ENCODE measurements around the gene ABR.
"Not testable (repeated sequence)": the region's sequence is repeated elsewhere in the genome, so short reads cannot be mapped to it uniquely, and the experiment has no call there.

ABR gene

GRCh38 chr17:1089915-1090314 lies 89.9 kb downstream of the ABR start:
- no peak for DNase-seq

DNA sequence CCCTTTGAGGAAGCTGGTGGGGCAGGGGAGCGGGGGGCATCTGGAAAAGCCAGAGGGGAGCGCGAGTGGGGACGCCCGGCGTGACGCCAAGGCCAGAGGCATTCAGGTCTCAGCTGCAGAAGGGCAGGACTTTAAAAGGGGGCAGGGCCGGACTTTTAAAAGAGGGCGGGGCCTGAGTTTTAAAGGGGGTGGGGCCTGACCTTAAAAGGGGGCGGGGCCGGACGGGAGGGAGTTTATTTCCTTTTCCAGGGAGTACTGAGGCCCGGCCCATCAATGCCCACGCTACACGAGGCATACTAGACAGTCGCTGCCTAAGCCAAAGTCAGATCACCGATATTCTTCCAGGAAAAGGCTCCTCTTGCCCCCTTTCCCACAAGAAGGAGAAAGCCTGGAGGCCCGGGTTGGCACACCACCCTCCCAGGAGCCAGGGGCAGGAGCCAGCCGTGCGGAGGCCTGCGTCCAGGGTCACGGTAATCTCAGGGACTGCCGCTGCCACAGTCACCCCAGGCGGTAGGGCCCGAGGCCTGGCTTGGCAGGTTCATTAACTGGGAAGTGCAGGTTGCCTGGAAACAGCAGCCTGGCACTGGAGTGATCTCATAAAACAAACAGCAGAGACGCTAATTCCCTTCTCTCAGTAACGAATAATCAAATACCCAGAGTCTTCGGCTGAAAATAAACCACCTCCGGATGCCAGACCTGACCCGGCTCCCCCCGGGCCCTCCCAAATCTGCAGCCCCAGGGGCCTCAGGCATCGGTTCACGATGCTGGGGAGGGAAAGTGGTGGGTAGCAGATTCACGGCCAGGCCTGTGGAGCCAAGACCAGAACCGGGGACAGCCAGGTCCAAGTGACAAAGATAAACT lies 92.2 kb downstream of the ABR start:
- no peak for DNase-seq

DNA sequence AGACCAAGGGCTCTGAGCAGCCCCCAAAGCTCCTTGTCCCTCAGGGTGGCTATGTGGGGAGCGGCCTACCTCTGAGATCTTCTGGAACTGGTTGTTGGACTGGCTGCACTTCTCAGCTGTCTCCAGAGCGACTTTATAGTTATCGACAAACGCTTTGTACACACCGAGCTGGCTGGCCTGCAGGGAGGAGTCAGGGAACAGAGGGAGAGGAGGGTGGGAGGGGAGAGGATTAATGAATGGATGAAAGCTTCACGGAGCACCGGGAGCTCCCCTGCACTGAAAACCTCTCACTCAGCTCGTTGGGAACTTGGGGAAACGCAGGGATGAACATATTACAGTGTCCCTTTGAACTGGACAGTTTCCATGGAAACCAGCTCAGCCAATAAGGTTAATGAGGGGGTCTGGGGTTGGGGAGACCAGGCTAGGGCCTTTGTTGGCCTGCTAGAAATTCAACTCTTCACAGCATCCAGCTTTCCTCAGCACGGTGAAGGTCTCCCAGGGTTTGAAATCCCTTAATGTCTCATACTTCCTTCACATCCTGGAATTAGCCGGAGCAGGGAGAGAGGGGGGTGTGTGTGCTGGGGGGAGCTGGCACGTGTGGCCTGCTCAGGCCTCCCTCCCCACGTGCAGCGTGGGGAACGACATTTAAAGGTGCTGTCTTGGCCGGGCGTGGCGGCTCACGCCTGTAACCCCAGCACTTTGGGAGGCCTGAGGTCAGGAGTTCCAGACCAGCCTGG lies 96.2 kb downstream of the ABR start:
- no peak for DNase-seq

DNA sequence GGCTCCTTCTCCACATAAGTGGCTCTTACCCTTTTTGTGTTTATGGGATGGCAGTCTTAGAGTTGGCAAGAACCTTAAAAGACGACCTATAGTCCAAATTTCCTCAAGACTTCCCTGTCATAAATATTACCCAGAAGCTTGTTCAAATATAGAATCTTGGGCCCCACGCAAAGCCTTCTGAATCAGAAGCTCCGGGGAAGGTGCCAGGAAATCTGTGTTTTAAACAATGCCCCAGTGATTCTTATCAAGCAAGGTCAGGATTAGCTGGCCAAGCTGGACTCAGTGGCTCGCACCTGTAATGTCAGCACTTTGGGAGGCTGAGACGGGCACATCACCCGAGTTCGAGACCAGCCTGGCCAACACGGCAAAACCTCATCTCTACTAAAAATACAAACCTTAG lies 97.2 kb downstream of the ABR start:
- DNase-seq: no peak

- no peak for DNase-seq
Measured at GRCh38 chr17:1078831-1079561, 100.8 kb downstream of the ABR start.

DNA sequence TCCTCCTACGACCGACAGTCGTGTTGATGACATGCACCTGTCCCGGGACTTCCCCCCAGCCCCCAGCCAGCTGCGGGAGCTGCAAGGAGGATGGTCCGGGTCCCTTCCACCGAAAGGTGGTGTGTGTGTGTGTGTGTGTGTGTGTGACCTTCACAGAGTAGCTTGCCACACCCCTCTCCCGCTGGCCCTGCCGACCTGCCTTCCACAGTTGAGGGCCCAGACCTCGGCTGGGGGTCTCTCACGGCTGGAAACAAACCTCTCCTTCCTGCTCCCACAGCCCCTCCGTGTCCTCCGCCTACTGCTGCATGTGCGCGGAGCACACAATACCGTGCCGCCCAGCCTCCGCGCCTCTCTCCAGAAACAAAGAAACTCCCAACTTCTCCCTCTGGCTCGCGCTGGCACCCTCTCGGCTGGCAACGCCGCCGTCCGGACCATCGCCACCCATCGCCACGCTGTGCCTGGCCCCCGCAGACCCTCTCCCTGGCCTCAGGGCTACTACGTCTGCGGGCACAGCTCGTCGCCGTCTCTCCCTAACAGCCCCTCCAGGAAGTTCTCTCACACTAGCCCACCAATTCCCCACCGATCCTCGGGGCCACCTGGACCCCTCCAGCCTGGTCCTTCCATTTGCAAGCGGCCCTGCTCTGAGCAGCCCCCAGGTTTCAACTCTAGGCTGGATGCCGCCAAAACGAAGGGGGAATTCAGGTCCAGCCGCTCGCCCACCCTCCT lies 101.6 kb downstream of the ABR start:
- no peak for DNase-seq

DNA sequence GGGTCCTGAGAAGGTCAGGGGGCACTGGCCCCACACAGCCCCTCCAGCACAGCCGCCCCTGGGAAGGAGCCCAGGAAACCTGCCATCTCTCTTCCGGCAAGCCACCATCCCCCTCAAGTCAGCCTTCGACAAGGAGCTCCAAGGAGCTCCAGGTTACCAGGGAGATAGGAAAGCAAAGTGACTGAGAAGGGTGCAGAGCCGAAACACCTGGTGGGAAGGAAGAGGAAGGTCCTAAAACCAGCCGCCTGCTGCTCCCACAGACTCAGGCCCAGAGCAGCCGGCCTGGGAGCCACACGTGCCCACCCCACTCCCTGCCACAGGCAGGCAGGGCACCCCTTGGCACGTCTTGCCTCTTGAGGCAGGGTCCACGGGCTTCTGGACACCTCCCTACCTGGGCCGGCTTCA lies 102.2 kb downstream of the ABR start:
- DNase-seq: no peak

DNA sequence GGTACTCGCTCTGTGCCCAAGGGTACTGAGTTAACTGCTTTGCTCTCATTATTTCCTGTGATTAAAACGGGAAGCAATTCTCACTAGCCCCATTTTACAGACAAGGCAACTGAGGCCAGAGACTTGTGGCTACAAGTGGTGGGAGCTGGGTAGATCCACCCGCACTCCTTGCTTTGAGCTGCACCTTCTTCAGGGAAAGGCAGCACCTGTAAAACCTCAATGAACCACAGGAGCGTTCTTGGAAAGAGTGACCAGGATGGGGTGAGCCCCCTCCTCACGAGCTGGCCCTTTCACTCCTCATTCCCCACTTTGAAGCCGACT lies 102.8 kb downstream of the ABR start:
- no peak for DNase-seq

DNA sequence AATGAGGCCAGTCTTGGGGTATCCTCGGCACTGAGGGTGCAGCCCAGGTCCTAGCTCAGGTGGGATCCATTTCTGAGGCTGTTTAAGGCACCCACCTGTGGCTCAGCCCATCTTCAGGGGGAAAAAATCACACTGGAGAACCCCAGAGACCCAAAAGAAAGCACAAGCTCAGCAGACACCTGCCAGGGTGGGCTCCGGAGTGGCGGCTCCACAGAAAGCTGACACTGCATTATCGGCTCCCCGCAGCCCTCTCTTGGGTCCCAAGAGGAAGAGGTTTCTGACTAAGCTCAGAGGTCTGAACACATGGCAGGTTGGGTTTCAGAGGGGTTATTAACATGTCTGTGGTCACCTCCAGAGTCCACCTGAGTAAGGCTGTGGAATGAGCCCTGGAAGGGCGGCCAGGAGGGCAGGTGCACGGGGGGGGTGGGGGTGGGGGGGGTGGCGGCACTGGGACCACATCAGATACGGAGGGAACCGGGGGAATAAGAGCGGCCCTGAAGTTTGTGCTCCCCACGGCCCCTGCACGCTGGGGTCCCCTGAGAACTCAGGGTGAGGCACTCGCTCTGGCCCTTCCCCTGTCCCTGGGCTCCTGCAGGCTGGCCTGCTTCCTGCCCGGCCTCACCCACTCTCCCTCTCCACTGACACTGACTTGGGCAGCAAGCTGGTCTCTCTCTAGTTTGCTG lies 103.3 kb downstream of the ABR start:
- DNase-seq: no peak

DNA sequence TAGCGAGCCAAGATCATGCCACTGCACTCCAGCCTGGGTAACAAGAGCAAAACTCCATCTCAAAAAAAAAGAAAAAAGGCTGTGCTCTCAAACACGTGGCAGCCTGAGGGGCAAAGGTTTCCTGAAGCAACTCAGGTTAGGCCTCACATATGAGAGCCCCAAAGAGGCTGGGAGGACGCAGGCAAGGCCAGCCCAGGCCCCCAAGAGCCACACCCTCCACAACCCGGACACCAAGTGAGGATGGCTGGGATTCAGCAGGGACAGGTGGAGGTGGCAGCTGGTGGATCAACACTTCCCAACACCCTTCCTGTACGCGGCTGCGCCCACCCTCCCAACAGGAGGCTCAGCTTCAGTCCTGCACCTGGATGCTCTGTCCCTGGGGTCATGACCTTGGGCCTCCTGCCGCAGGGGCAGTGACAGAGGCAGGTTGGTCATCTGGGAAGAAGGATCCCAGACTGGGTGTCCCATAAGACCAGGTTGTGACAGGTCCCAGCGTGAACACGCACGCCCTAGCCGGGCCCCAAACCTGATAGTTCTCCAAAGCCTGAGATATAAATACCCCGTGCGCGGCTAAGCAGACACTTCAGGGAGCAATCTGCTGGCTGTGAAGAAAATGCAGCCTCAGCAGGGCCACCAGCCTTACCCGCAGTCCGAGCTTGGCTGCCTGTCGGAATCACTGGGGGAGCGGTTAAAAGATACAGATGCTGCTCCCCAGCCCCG lies 104.7 kb downstream of the ABR start:
- no peak for DNase-seq

DNA sequence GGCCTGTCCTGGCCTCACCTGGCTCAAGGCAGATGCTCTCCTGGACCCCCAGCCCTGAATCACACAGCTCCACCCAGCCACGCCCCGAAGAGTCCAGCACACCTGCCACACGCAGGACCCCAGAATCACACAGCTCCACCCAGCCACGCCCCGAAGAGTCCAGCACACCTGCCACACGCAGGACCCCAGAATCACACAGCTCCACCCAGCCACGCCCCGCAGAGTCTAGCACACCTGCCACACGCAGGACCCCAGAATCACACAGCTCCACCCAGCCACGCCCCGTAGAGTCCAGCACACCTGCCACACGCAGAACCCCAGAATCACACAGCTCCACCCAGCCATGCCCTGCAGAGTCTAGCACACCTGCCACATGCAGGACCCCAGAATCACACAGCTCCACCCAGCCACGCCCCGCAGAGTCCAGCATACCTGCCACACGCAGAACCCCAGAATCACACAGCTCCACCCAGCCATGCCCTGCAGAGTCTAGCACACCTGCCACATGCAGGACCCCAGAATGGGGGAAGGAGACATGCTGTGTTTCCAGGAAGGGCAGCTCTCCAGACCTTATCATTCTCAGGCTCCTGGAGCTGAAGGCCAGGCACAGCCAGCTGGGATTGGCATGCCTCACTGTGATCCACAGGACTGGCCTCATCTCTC lies 105.7 kb downstream of the ABR start:
- DNase-seq: not testable (repeated sequence)

DNA sequence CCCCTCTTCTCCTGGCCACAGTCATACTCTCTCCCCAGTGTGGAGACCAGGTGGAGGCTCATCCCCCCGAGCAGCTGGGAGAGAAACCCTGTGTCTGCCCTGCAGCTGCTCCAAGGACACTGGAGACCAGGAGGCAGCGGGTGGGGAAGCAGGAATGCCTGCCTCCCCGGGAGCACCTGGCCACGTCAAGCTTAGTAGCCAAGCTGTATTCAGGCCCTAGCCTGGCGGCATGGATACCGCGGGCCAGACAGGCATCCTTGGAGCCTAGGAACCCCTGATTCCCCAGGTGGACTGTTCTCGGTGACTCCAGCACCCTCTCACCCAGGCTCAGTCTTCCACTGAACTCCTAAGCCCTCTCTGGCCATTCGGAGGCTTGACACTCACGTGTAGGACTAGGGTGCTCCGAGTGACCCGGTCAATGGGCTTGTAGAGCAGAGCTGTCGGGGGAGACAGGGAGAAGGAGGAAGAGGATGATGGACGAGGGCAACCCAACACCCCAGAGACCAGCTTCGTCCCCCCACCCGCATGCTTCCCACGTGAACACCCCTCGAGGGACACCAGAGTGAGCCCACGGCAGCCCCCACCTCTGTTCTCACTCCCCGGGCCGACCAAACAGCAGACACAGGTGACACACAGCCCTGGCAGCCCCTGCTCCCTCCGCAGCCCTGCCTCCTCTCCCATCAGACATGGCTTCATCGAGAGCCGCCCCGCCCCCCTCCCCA lies 106.4 kb downstream of the ABR start:
- DNase-seq: no peak

- DNase-seq: no peak
Measured at GRCh38 chr17:1072551-1072961, 107.2 kb downstream of the ABR start.

DNA sequence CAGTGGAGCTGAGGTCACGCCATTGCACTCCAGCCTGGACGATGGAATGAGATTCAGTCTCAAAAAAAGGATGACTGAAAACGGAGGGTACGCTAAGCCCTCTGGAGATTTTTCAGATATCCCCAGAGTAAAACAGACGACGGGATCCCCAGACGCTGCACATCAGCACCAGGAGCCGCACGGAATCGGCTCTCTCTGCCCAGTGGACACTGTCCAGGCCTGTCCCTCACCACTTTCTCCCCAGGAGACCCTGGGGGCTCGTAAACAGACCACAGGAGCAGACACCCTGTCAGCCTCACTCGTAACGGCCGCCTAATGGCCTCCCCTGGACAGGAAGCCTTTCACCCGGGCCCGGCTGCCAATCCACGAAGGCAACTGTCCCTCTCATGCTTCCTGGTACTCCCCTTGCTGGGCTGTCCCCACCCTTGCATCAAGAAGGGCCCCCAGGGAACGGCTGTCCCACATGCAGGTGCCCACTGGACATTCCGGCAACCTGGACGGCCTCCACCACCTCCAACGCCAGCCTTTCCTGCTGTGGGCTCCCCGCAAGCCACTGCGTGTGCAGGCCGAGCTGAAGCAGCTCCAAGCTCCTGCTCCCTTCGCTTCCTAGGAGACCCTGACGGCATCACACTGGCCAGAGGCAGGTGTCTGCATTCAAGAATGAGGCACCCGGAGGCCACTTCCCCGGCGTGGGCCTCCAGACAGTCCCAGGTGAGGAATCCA lies 108.5 kb downstream of the ABR start:
- DNase-seq: no peak

DNA sequence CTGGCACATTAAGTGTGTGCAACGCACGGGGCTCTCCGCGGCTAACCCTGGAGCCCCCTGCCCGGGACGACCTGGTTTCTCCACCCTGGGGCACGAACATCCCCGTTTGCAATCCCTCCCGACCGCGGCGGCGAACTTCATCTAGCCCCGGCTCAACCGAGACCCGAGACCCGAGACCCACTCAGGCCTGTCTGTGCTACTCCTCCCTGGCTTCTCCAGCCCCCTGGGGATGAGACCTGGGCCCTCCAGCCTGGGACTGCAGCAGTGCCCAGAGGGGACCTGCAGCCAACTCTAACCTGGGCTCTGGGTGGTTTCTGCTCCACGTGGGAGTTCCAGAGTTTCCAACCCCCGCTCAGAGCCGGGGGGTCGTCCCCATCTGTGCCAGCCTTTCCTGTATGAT lies 109.4 kb downstream of the ABR start:
- no peak for DNase-seq

DNA sequence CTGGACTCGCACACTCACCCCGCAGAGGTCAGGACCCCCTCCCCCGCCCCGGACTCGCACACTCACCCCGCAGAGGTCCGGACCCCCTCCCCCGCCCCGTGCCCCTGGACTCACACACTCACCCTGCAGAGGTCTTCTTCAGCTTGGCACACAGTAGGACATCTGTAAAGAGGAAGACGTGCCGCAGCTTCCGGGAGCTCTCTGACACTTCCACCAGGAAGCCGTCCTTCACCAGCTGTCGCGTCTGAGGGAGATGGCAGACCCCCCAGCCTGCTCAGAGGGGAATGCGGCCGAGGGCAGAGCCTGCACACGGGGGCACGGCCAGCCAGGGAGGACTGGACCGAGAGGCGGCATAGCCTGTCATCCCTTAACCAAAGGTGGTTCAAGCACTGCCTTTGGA lies 109.9 kb downstream of the ABR start:
- no peak for DNase-seq

DNA sequence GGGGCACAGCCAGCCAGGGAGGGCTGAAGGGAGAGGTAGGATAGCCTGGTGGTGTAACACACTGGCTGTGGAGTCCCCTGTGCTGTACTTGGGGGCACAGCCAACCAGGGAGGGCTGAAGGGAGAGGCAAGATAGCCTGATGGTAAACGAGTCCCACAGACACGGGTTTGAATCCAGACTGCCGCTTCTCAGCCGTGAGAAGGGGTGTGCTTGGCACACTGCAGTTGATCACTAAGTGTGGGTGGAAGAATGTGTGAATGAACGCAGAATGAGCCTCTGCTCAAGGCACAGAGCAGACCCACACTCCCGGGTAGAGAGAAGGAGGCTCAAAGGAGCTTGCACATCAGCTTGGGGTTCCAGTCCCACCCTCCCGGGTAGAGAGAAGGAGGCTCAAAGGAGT lies 111.4 kb downstream of the ABR start:
- DNase-seq: no peak

DNA sequence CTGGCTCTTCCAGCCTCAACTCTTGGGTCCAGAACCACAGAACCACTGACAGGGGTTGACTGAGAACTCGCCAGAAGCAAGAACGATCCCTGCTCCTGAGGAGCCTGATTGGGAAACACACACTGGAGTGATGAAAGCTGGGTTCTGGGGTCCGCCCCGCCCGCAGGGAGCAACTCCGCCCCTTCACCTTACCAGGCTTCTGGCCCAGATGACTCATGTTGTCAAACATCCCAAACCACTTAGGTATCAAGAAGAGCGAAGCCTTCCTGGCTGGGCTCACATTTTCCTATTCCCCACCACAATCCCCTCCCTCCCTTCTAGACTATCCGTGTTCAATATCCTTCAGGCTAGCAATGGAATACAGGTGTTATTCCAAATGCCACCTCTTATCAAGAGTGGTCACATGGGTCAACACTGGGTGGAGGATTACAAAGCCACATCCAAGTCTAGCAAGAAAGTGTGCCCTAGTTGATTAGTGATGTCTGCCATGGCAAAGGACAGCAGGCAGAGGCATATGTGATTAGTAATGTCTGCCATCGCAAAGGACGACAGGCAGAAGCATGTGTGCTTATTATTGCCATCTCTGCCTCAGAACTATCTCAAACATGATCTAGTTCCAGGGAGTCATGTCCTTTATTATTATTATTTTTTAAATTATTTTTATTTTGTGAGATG lies 112.4 kb downstream of the ABR start:
- no peak for DNase-seq

- DNase-seq: not testable (repeated sequence)
Measured at GRCh38 chr17:1065416-1065815, 114.4 kb downstream of the ABR start.
